ENCODE data around the gene SURF4. TPM values are rescaled to one million over a fixed set of nuclear protein-coding genes. Genes with fewer than 3 reads are reported as not detected.

Gene SURF4
- total RNA-seq, 1 donor from 2014 or later: 188 TPM

GRCh38 chr9:133360400-133361393, 15.2 kb downstream of the SURF4 start:
- TF ChIP-seq CTCF (IDR thresholded peaks at IDR 0.05; ENCODE audit: insufficient read depth, low read length, poor library complexity, severe bottlenecking): no peak
- no peaks in the 10 kb centered on the region for H3K36me3 ChIP-seq (ENCODE audit: control insufficient read depth, insufficient read depth, low read length)
- no peaks in the 10 kb centered on the region for H3K27me3 ChIP-seq (ENCODE audit: control insufficient read depth, insufficient read depth, low read length)
- no peak overlapping the region for H3K4me3 ChIP-seq (ENCODE audit: low read depth, low read length)
- no peak for DNase-seq (ENCODE audit: low read depth)

GRCh38 chr9:133359399-133360175, 16.3 kb downstream of the SURF4 start:
- Histone ChIP-seq H3K4me3 (ENCODE audit: low read depth, low read length) (no peak overlapping the region), H3K27me3 (ENCODE audit: control insufficient read depth, insufficient read depth, low read length) (no peaks in the 10 kb centered on the region), H3K36me3 (ENCODE audit: control insufficient read depth, insufficient read depth, low read length) (no peaks in the 10 kb centered on the region)
- peak; percentile 44 for TF ChIP-seq CTCF (IDR thresholded peaks at IDR 0.05; ENCODE audit: insufficient read depth, low read length, poor library complexity, severe bottlenecking)
- DNase-seq (ENCODE audit: low read depth): no peak

DNA sequence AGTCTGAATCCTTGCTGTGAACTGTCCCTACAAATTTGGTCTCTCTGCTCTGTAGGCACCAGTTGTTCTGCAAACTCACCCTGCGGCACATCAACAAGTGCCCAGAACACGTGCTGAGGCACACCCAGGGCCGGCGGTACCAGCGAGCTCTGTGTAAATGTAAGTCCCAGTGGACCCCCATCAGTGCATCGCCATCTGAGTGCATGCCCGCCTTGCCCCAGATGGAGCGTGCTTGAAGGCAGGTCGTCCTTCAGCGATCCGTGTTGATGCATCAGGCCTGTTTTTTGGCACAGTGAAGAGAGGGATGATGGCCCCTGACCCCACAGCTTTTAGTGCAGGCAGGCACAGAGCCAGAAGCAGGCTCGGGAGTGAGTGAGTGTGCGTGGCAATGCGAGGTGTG, 18.2 kb downstream of the SURF4 start:
- Histone ChIP-seq H3K4me3 (ENCODE audit: low read depth, low read length) (no peak overlapping the region), H3K27me3 (ENCODE audit: control insufficient read depth, insufficient read depth, low read length) (no peaks in the 10 kb centered on the region), H3K36me3 (ENCODE audit: control insufficient read depth, insufficient read depth, low read length) (no peaks in the 10 kb centered on the region)
- no peak for DNase-seq (ENCODE audit: low read depth)
- TF ChIP-seq CTCF (IDR thresholded peaks at IDR 0.05; ENCODE audit: insufficient read depth, low read length, poor library complexity, severe bottlenecking): no peak

- H3K36me3 ChIP-seq (ENCODE audit: control insufficient read depth, insufficient read depth, low read length): peaks cover 3% of the 10 kb centered on the region
- peak; percentile 39 for DNase-seq (ENCODE audit: low read depth)
- peak; percentile 19 for TF ChIP-seq CTCF (IDR thresholded peaks at IDR 0.05; ENCODE audit: insufficient read depth, low read length, poor library complexity, severe bottlenecking)
These were observed 19.3 kb downstream of the SURF4 start, which contains the start of the genes SURF1 and SURF2 for GRCh38 chr9:133356391-133357091. Gene SURF1 (minus strand): TSS chr9:133356487. CDS start chr9:133356453, 34 bp downstream. Gene SURF2 (plus strand): TSS chr9:133356550. CDS start chr9:133356593, 43 bp downstream.

DNA sequence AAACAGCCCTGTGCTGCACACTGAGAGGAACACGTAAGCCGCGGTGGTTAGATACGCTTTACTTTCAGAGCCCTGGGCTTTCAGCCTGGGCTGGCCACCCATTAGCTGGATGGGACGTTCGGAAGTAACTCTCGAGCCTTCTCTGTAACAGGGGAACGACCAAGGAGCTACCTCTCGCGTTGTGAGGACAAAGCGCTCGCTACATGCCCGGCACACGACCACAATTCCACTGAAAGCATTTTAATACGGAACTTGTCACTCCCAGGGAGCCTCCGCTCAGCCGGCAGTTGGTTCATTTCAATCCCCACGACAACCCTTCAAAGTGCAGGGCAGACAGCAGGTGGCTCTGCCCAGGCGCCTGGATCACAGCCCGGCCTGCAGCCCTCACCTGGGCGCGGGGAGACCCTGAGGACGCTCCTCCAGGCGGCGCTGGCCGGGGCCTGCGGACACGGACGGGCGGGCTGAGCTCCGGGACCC, 19.9 kb downstream of the SURF4 start:
- no peak for DNase-seq (ENCODE audit: low read depth)
- H3K27me3 ChIP-seq (ENCODE audit: control insufficient read depth, insufficient read depth, low read length): no peaks in the 10 kb centered on the region
- peak overlapping the region; percentile 83 for H3K4me3 ChIP-seq (ENCODE audit: low read depth, low read length)
- H3K36me3 ChIP-seq (ENCODE audit: control insufficient read depth, insufficient read depth, low read length): peaks cover 3% of the 10 kb centered on the region
- no peak for TF ChIP-seq CTCF (IDR thresholded peaks at IDR 0.05; ENCODE audit: insufficient read depth, low read length, poor library complexity, severe bottlenecking)

More at GRCh38 chr9:133356391-133357091, 19.3 kb downstream of the SURF4 start, which contains the start of the genes SURF1 and SURF2:
- peak within 1 kb of the TSS; percentile 83 for H3K4me3 ChIP-seq (ENCODE audit: low read depth, low read length)
- no peaks in the 10 kb centered on the region for H3K27me3 ChIP-seq (ENCODE audit: control insufficient read depth, insufficient read depth, low read length)
